Neutrophil (primary cell): ENCODE measurements around the gene KHDRBS2.

Source experiments
- H3K27ac ChIP-seq: fragments of 200-600 bp; sonication (generic); 2 replicates; pipeline ENCODE4 v1.5.1; 2016; ENCODE audit warnings: mild to moderate bottlenecking, moderate library complexity
- H3K27me3 ChIP-seq: fragments of 200-600 bp; sonication (generic); 2 replicates; pipeline ENCODE4 v1.6.0; 2016; ENCODE audit warnings: mild to moderate bottlenecking
- H3K36me3 ChIP-seq: fragments of 200-600 bp; sonication (generic); 2 replicates; pipeline ENCODE4 v1.5.1; 2017
- H3K4me1 ChIP-seq, 2 experiments: fragments of 200-600 bp in 1 of 2; sonication (generic) in 1 of 2; 1 replicate in 1 of 2; 2 replicates in 1 of 2; pipeline versions ENCODE4 v1.5.1 to v1.6.1; 2013 to 2016; ENCODE audit warnings: low read depth in 1 of 2, low read length in 1 of 2, mild to moderate bottlenecking in 1 of 2, moderate library complexity in 1 of 2; ENCODE audit not compliant: control insufficient read depth in 1 of 2, insufficient read depth in 1 of 2
- H3K4me3 ChIP-seq, 2 experiments: fragments of 200-600 bp in 1 of 2; sonication (generic) in 1 of 2; 1 replicate in 1 of 2; 2 replicates in 1 of 2; pipeline ENCODE4 v1.5.1; 2013 to 2016; ENCODE audit warnings: low read depth in 1 of 2, low read length in 1 of 2, mild to moderate bottlenecking in 1 of 2, moderate library complexity in 1 of 2
- H3K9me3 ChIP-seq: fragments of 200-600 bp; sonication (generic); 2 replicates; pipeline ENCODE4 v1.5.1; 2016
- TF ChIP-seq, protein P1 (sequence below): fragments of 200-600 bp; sonication (generic); IDR thresholded peaks from 2 replicates; pipeline ENCODE4 v1.5.1; 2016; ENCODE audit warnings: antibody characterized with exemption

Gene KHDRBS2

DNA sequence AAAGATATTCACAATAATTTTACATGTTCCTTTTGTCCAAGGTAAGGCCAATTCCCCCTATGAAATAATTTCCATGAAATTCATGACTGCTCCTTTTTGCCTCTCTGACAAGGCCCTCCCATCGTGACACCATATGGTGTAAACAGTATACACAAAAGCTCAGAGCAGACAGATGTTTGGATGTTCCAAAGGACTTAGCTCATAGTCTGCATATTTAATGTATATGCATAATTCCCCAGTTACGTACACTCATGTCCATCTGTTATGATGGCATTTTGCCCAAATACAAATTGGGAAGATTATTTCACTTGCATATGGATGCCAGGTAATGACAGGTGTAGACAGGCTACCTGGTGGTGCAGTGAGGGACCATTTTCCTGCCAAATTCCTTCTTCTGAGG, 376.5 kb downstream of the KHDRBS2 start:
- TF ChIP-seq, protein P1, sequence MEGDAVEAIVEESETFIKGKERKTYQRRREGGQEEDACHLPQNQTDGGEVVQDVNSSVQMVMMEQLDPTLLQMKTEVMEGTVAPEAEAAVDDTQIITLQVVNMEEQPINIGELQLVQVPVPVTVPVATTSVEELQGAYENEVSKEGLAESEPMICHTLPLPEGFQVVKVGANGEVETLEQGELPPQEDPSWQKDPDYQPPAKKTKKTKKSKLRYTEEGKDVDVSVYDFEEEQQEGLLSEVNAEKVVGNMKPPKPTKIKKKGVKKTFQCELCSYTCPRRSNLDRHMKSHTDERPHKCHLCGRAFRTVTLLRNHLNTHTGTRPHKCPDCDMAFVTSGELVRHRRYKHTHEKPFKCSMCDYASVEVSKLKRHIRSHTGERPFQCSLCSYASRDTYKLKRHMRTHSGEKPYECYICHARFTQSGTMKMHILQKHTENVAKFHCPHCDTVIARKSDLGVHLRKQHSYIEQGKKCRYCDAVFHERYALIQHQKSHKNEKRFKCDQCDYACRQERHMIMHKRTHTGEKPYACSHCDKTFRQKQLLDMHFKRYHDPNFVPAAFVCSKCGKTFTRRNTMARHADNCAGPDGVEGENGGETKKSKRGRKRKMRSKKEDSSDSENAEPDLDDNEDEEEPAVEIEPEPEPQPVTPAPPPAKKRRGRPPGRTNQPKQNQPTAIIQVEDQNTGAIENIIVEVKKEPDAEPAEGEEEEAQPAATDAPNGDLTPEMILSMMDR = no peak
- no peak overlapping the region for H3K27ac ChIP-seq

DNA sequence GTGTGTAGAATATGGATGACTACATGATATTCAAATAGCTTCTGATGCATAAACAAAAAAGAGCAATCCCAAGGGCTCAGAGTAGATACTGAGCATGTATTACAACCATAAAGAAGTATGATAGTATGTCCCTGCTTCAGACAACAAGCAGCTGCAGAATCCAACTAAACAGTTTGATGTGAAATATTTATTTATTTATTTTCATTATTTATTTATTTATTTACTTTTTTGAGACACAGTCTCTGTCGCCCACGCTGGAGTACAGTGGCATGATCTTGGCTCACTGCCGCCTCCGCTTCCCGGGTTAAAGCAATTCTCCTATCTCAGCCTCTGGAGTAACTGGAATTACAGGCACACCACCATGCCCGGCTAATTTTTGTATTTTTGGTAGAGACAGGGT, 384.3 kb downstream of the KHDRBS2 start:
- Histone ChIP-seq H3K36me3 (no peaks in the 10 kb centered on the region), H3K4me1 (no peaks in the 10 kb centered on the region), H3K27me3 (no peaks in the 10 kb centered on the region), H3K27ac (no peak overlapping the region), H3K4me3 (no peak overlapping the region), H3K9me3 (no peaks in the 10 kb centered on the region)
- TF ChIP-seq, protein P1 = no peak

More for the DNA sequence above, 376.5 kb downstream of the KHDRBS2 start:
- Histone ChIP-seq H3K36me3 (no peaks in the 10 kb centered on the region), H3K4me3 (no peak overlapping the region), H3K9me3 (no peaks in the 10 kb centered on the region), H3K4me1 (no peaks in the 10 kb centered on the region), H3K27me3 (no peaks in the 10 kb centered on the region)

DNA sequence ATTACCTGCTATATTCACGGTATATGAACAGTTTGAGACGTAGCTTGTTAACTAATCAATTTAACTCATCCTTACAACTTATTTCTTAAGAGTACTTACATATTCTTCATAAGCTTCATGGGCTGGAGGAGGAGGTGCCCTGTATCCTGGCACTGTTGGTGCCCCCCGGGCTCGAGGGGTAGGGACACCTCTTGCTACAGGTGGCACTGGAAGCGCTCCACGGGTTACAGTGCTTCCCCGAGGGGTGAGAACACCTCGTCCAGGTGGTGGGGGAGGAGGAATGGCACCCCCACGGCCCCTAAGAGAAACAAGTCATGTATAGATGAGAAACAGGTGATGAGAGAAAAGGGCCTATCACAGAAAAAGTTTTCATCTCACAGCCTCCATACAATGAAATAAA, 391.5 kb downstream of the KHDRBS2 start:
- TF ChIP-seq, protein P1 = no peak

DNA sequence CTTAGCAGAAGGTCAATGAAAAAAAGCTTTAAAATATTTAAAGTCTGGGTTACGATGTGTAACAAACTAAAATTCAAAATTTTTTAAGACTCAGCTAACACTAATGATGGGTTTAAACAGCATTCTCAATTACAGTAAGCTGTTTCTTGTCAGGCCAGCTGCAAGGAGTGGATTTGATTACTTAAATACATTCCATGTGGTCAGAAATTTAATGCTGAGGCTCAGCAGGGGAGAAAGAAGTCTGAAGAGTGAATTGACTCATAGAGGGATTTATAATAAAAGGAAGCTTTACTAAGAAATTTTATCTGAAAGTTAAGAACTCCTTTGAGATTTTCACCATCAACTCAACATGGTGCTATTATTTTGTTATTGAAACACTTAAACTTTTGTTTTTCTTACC, 398.6 kb downstream of the KHDRBS2 start:
- Histone ChIP-seq H3K9me3 (no peaks in the 10 kb centered on the region), H3K4me3 (no peak overlapping the region), H3K4me1 (no peaks in the 10 kb centered on the region), H3K36me3 (no peaks in the 10 kb centered on the region), H3K27ac (no peak overlapping the region), H3K27me3 (no peaks in the 10 kb centered on the region)
- TF ChIP-seq, protein P1 = no peak

More for the DNA sequence above, 391.5 kb downstream of the KHDRBS2 start:
- Histone ChIP-seq H3K9me3 (no peaks in the 10 kb centered on the region), H3K36me3 (no peaks in the 10 kb centered on the region), H3K4me1 (no peaks in the 10 kb centered on the region), H3K27me3 (no peaks in the 10 kb centered on the region), H3K4me3 (no peak overlapping the region), H3K27ac (no peak overlapping the region)

DNA sequence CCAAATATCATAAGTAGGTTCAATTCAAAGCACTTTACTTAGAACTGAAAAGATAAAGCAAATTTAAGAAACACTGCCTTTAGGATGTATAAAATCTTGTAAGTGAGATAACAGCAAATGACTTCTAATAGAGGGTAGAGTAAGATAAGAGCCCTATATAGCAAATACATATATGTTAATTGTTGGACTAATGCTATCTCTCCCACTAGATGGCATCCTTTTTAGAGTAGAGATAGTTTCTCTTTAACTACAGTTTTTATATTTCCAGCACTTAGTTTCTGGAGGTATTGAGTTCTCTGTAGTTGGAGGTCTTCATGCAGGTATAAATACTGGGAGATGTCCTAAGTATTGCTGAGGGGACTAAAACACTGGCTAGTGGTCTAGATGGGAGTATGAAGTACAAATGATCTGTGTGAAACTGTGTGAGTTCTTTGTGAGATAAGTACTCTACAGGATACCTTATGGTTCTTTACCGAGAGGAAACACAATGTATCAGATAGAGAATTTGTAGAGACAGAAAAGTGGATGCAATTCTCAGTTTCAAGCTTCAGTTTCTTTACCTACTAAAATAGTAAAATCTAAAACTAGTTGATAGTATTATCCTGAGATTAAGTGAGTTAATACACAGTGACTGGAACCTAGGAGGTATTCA, 399.3 kb downstream of the KHDRBS2 start:
- no peaks in the 10 kb centered on the region for H3K4me1 ChIP-seq
- H3K9me3 ChIP-seq = no peaks in the 10 kb centered on the region
- no peaks in the 10 kb centered on the region for H3K36me3 ChIP-seq
- H3K27ac ChIP-seq = no peak overlapping the region
- TF ChIP-seq, protein P1 = no peak
- no peaks in the 10 kb centered on the region for H3K27me3 ChIP-seq
- H3K4me3 ChIP-seq = no peak overlapping the region
